HG02623 (cell line): Measurements from ENCODE around the gene BRME1.
A peak's percentile ranks its signal among the peaks of the same experiment; 100 is the strongest.
"Not testable (repeated sequence)": the region's sequence is repeated elsewhere in the genome, so short reads cannot be mapped to it uniquely, and the experiment has no call there.

Source experiments
- ATAC-seq: cut with Tn5 transposase; IDR thresholded peaks from one replicate; pipeline ENCODE4 v1.9.1; 2021; ENCODE audit warnings: moderate library complexity; ENCODE audit not compliant: unreplicated experiment

BRME1 gene

GRCh38 chr19:13868663-13869062 is 37.3 kb downstream of the BRME1 start:
- no peak for ATAC-seq

GRCh38 chr19:13866463-13867046 is 39.4 kb downstream of the BRME1 start:
- ATAC-seq = no peak

GRCh38 chr19:13865571-13866462 is 40.1 kb downstream of the BRME1 start:
- ATAC-seq = no peak

- no peak for ATAC-seq
Measured at GRCh38 chr19:13864667-13865570, 41.0 kb downstream of the BRME1 start.

- no peak for ATAC-seq
Measured at GRCh38 chr19:13864046-13864666, 41.8 kb downstream of the BRME1 start.

GRCh38 chr19:13861714-13862531 is 44.0 kb downstream of the BRME1 start:
- peak; percentile 56 for ATAC-seq

- peak; percentile 22 for ATAC-seq
Measured at GRCh38 chr19:13861392-13861713, 44.6 kb downstream of the BRME1 start.

- ATAC-seq = no peak
Measured at GRCh38 chr19:13860679-13861391, 45.1 kb downstream of the BRME1 start.

GRCh38 chr19:13859361-13859880 is 46.5 kb downstream of the BRME1 start:
- no peak for ATAC-seq

GRCh38 chr19:13856497-13856896 is 49.4 kb downstream of the BRME1 start:
- no peak for ATAC-seq

GRCh38 chr19:13852171-13852707 is 53.7 kb downstream of the BRME1 start:
- ATAC-seq = not testable (repeated sequence)

GRCh38 chr19:13851734-13852114 is 54.2 kb downstream of the BRME1 start:
- ATAC-seq = not testable (repeated sequence)

GRCh38 chr19:13850910-13851733 is 54.8 kb downstream of the BRME1 start:
- no peak for ATAC-seq

- ATAC-seq = no peak
Measured at GRCh38 chr19:13849991-13850909, 55.7 kb downstream of the BRME1 start.

- ATAC-seq = no peak
Measured at GRCh38 chr19:13848798-13849676, 56.9 kb downstream of the BRME1 start.

GRCh38 chr19:13848340-13848677 is 57.6 kb downstream of the BRME1 start:
- no peak for ATAC-seq
